DMS153 treated with DMSO at 0.1 percent for 48 hours (cell line): ENCODE results near the gene MRPL28.
"Not testable (repeated sequence)": the region's sequence is repeated elsewhere in the genome, so short reads cannot be mapped to it uniquely, and the experiment has no call there.

Experiments
- DNase-seq: peaks from one replicate; lab custom pipeline; 2025; ENCODE audit not compliant: unreplicated experiment; lab: John Stamatoyannopoulos, UW

MRPL28 gene

GRCh38 chr16:373848-374615 lies 3.7 kb upstream of the MRPL28 start:
- no peak for DNase-seq

- no peak for DNase-seq
Measured at GRCh38 chr16:373020-373598, 2.8 kb upstream of the MRPL28 start.

- DNase-seq, result no peak
Measured at GRCh38 chr16:372302-372983, 2.1 kb upstream of the MRPL28 start.

- peak; percentile 42 for DNase-seq
Measured at GRCh38 chr16:371515-372301, 1.4 kb upstream of the MRPL28 start.

GRCh38 chr16:370979-371514 lies 709 bp upstream of the MRPL28 start:
- DNase-seq, result no peak

- DNase-seq, result no peak
Measured at GRCh38 chr16:369866-370436, 387 bp downstream of the MRPL28 start.

- no peak for DNase-seq
Measured at GRCh38 chr16:369275-369865, 968 bp downstream of the MRPL28 start.

- DNase-seq, result no peak
Measured at GRCh38 chr16:368388-369158, 1.8 kb downstream of the MRPL28 start.

- no peak for DNase-seq
Measured at GRCh38 chr16:367333-367903, 2.9 kb downstream of the MRPL28 start.

GRCh38 chr16:366476-366875 lies 3.9 kb downstream of the MRPL28 start:
- DNase-seq, result no peak

GRCh38 chr16:364595-365491 lies 5.5 kb downstream of the MRPL28 start:
- DNase-seq, result no peak

GRCh38 chr16:363766-364490 lies 6.4 kb downstream of the MRPL28 start:
- DNase-seq, result no peak

GRCh38 chr16:363110-363765 lies 7.1 kb downstream of the MRPL28 start:
- DNase-seq, result no peak

GRCh38 chr16:362702-362999 lies 7.7 kb downstream of the MRPL28 start:
- DNase-seq, result not testable (repeated sequence)

- peak; percentile 68 for DNase-seq
Measured at GRCh38 chr16:361872-362701, 8.3 kb downstream of the MRPL28 start.

- DNase-seq, result no peak
Measured at GRCh38 chr16:361341-361871, 8.9 kb downstream of the MRPL28 start.
